ENCODE measurements around the gene TRIM65. TPM values are rescaled to one million over a fixed set of nuclear protein-coding genes. Genes with fewer than 3 reads are reported as not detected.

Gene TRIM65
- total and polyA plus RNA-seq, 2 experiments from 2014 or later, result 12.5 to 16.8 TPM

GRCh38 chr17:75895370-75896155 is 1.2 kb downstream of the TRIM65 start:
- H3K79me2 ChIP-seq, result peaks cover 15% of the 10 kb centered on the region
- H3K9me2 ChIP-seq (replicated peaks; ENCODE audit: insufficient read depth), result no peaks in the 10 kb centered on the region
- no peak for TF ChIP-seq EZH2phosphoT487 (IDR thresholded peaks at IDR 0.05; ENCODE audit: low read depth, severe bottlenecking, unreplicated experiment)
- TF ChIP-seq, protein P1, sequence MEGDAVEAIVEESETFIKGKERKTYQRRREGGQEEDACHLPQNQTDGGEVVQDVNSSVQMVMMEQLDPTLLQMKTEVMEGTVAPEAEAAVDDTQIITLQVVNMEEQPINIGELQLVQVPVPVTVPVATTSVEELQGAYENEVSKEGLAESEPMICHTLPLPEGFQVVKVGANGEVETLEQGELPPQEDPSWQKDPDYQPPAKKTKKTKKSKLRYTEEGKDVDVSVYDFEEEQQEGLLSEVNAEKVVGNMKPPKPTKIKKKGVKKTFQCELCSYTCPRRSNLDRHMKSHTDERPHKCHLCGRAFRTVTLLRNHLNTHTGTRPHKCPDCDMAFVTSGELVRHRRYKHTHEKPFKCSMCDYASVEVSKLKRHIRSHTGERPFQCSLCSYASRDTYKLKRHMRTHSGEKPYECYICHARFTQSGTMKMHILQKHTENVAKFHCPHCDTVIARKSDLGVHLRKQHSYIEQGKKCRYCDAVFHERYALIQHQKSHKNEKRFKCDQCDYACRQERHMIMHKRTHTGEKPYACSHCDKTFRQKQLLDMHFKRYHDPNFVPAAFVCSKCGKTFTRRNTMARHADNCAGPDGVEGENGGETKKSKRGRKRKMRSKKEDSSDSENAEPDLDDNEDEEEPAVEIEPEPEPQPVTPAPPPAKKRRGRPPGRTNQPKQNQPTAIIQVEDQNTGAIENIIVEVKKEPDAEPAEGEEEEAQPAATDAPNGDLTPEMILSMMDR (IDR thresholded peaks at IDR 0.05; ENCODE audit: poor library complexity), result peak; percentile 15
- TF ChIP-seq EZH2 (IDR thresholded peaks at IDR 0.05; ENCODE audit: borderline replicate concordance), result no peak
- H3K27me3 ChIP-seq, result no peaks in the 10 kb centered on the region
- peak overlapping the region; percentile 84 for H3K4me2 ChIP-seq
- H3K9me3 ChIP-seq (ENCODE audit: low read depth), result no peaks in the 10 kb centered on the region
- H3K36me3 ChIP-seq (replicated peaks; ENCODE audit: insufficient read depth, low read depth), result no peaks in the 10 kb centered on the region
- no peak for DNase-seq (ENCODE audit: low spot score)
- H3K27ac ChIP-seq, result peak overlapping the region; percentile 97
- H3K4me1 ChIP-seq (ENCODE audit: insufficient read depth), result peaks cover 11% of the 10 kb centered on the region
- H4K20me1 ChIP-seq (ENCODE audit: insufficient read depth, poor library complexity, severe bottlenecking), result no peaks in the 10 kb centered on the region
- peak overlapping the region; percentile 89 for H2AFZ ChIP-seq
- peak overlapping the region; percentile 97 for H3K4me3 ChIP-seq
- 35% methylated on average over 28 of the region's 28 CpGs for WGBS (ENCODE audit: low lambda C conversion rate, missing lambda C conversion rate)

DNA sequence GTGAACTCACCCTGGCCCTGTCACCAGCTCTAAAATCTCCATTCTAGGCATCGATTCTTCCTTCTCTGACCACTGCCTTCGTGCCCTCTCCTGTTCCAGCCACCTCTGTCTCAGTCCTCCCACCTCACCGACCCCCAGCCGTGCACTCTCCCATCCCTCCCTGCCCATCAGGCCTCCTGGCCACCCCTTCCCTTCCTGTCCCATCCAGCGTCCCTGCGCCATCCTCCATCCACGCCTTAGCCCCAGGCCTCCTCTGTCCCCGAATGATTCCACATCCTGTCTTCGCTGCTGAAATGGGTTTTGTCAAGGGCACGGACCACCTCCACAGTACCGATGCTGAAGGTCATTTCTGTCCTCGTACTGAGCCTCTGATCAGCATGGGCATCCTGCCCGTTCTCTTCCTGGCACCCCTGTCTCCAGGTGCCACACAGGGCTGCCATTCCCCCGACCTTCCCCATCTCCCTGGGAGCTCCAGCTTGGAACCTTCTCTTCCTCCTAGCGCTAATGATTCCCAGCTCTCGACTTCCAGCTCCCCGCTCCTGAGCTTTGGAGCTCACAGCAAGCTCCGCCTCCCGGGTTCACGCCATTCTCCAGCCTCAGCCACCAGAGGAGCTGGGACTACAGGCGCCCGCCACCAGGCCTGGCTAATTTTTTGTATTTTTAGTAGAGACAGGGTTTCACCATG is 2.6 kb downstream of the TRIM65 start:
- WGBS (ENCODE audit: low lambda C conversion rate, missing lambda C conversion rate), result 77% methylated on average over 22 of the region's 22 CpGs
- Histone ChIP-seq H2AFZ (no peak overlapping the region), H3K36me3 (replicated peaks; ENCODE audit: insufficient read depth, low read depth) (no peaks in the 10 kb centered on the region), H3K4me3 (no peak overlapping the region), H4K20me1 (ENCODE audit: insufficient read depth, poor library complexity, severe bottlenecking) (no peaks in the 10 kb centered on the region), H3K4me2 (no peak overlapping the region), H3K27ac (no peak overlapping the region), H3K9me2 (replicated peaks; ENCODE audit: insufficient read depth) (no peaks in the 10 kb centered on the region), H3K4me1 (ENCODE audit: insufficient read depth) (peaks cover 11% of the 10 kb centered on the region), H3K9me3 (ENCODE audit: low read depth) (no peaks in the 10 kb centered on the region), H3K27me3 (no peaks in the 10 kb centered on the region), H3K79me2 (peaks cover 15% of the 10 kb centered on the region)
- TF ChIP-seq EZH2phosphoT487 (IDR thresholded peaks at IDR 0.05; ENCODE audit: low read depth, severe bottlenecking, unreplicated experiment) (no peak), EZH2 (IDR thresholded peaks at IDR 0.05; ENCODE audit: borderline replicate concordance) (no peak)
- TF ChIP-seq, protein P1 (IDR thresholded peaks at IDR 0.05; ENCODE audit: poor library complexity), result no peak
- no peak for DNase-seq (ENCODE audit: low spot score)

- peaks cover 15% of the 10 kb centered on the region for H3K79me2 ChIP-seq
- H3K27ac ChIP-seq, result no peak overlapping the region
- no peaks in the 10 kb centered on the region for H3K9me3 ChIP-seq (ENCODE audit: low read depth)
- no peak overlapping the region for H3K4me2 ChIP-seq
- H3K27me3 ChIP-seq, result no peaks in the 10 kb centered on the region
- H3K36me3 ChIP-seq (replicated peaks; ENCODE audit: insufficient read depth, low read depth), result no peaks in the 10 kb centered on the region
- H3K4me1 ChIP-seq (ENCODE audit: insufficient read depth), result peaks cover 11% of the 10 kb centered on the region
- H3K4me3 ChIP-seq, result no peak overlapping the region
- WGBS (ENCODE audit: low lambda C conversion rate, missing lambda C conversion rate), result 91% methylated on average over 18 of the region's 18 CpGs
- H3K9me2 ChIP-seq (replicated peaks; ENCODE audit: insufficient read depth), result no peaks in the 10 kb centered on the region
- no peak for DNase-seq (ENCODE audit: low spot score)
- no peaks in the 10 kb centered on the region for H4K20me1 ChIP-seq (ENCODE audit: insufficient read depth, poor library complexity, severe bottlenecking)
- TF ChIP-seq, protein P1 (IDR thresholded peaks at IDR 0.05; ENCODE audit: poor library complexity), result no peak
- TF ChIP-seq EZH2phosphoT487 (IDR thresholded peaks at IDR 0.05; ENCODE audit: low read depth, severe bottlenecking, unreplicated experiment) (no peak), EZH2 (IDR thresholded peaks at IDR 0.05; ENCODE audit: borderline replicate concordance) (no peak)
- no peak overlapping the region for H2AFZ ChIP-seq
Observed at GRCh38 chr17:75893305-75894048, 3.3 kb downstream of the TRIM65 start.

Measured in hepatocyte (in vitro differentiated cells).